H9 (cell line): ENCODE data around the gene SLC14A1. TPM values are rescaled to one million over a fixed set of nuclear protein-coding genes. Genes with fewer than 3 reads are reported as not detected.

Experiments
- DNase-seq: peaks from one replicate; pipeline ENCODE4 v3.0.0-alpha.2; 2017
- H2AFZ ChIP-seq: one replicate; pipeline ENCODE4 v1.6.1; 2013; ENCODE audit warnings: mild to moderate bottlenecking, low read length, control low read depth, moderate library complexity
- H2AK5ac ChIP-seq: 2 replicates; pipeline ENCODE4 v1.6.1; 2013; ENCODE audit warnings: low read length, control low read depth, mixed read lengths; ENCODE audit not compliant: insufficient read length
- H2BK120ac ChIP-seq: one replicate; pipeline ENCODE4 v1.6.1; 2013; ENCODE audit warnings: low read depth, mild to moderate bottlenecking, low read length, control low read depth, inconsistent platforms; ENCODE audit not compliant: poor library complexity, severe bottlenecking
- H2BK12ac ChIP-seq: 2 replicates; pipeline ENCODE4 v1.6.1; 2013; ENCODE audit warnings: low read length, control low read depth, mixed read lengths, low read depth; ENCODE audit not compliant: insufficient read length
- H2BK15ac ChIP-seq: 2 replicates; pipeline ENCODE4 v1.6.1; 2013; ENCODE audit warnings: low read depth, low read length, control low read depth
- H2BK20ac ChIP-seq: one replicate; pipeline ENCODE4 v1.6.1; 2013; ENCODE audit warnings: low read depth, mild to moderate bottlenecking, low read length, control low read depth, inconsistent platforms; ENCODE audit not compliant: poor library complexity, severe bottlenecking
- H2BK5ac ChIP-seq: 2 replicates; pipeline ENCODE4 v1.6.1; 2013; ENCODE audit warnings: low read length, control low read depth, mixed read lengths; ENCODE audit not compliant: insufficient read length
- H3K14ac ChIP-seq: 2 replicates; pipeline ENCODE4 v1.6.1; 2013; ENCODE audit warnings: low read length, control low read depth; ENCODE audit not compliant: insufficient read depth
- H3K18ac ChIP-seq: 2 replicates; pipeline ENCODE4 v1.6.1; 2013; ENCODE audit warnings: low read depth, mild to moderate bottlenecking, mixed read lengths, low read length, control low read depth; ENCODE audit not compliant: insufficient read length
- H3K23ac ChIP-seq: 2 replicates; pipeline ENCODE4 v1.6.1; 2013; ENCODE audit warnings: low read length, control low read depth, mixed read lengths, low read depth; ENCODE audit not compliant: insufficient read length
- H3K23me2 ChIP-seq: 2 replicates; pipeline ENCODE4 v1.6.1; 2013; ENCODE audit warnings: low read depth, mild to moderate bottlenecking, mixed read lengths, low read length, control low read depth; ENCODE audit not compliant: insufficient read length, poor library complexity, severe bottlenecking
- H3K27ac ChIP-seq: 2 replicates; pipeline ENCODE4 v1.5.1; 2013; ENCODE audit warnings: low read length, control low read depth, mixed read lengths, low read depth; ENCODE audit not compliant: insufficient read length
- H3K27me3 ChIP-seq: 2 replicates; pipeline ENCODE4 v1.6.1; 2013; ENCODE audit warnings: low read length, control low read depth, inconsistent platforms; ENCODE audit not compliant: insufficient read depth
- H3K4ac ChIP-seq: 2 replicates; pipeline ENCODE4 v1.6.1; 2013; ENCODE audit warnings: low read depth, mild to moderate bottlenecking, control low read depth, inconsistent platforms, low read length, moderate library complexity
- H3K4me1 ChIP-seq: 2 replicates; pipeline ENCODE4 v1.6.1; 2013; ENCODE audit warnings: low read length, control low read depth, inconsistent platforms; ENCODE audit not compliant: insufficient read depth
- H3K4me2 ChIP-seq: 2 replicates; pipeline ENCODE4 v1.6.1; 2013; ENCODE audit warnings: low read length, control low read depth, mixed read lengths; ENCODE audit not compliant: insufficient read length, insufficient read depth
- H3K56ac ChIP-seq: 2 replicates; pipeline ENCODE4 v1.6.1; 2013; ENCODE audit warnings: low read depth, mild to moderate bottlenecking, mixed read lengths, low read length, control low read depth; ENCODE audit not compliant: insufficient read length
- H3K79me1 ChIP-seq: 2 replicates; pipeline ENCODE4 v1.6.1; 2013; ENCODE audit warnings: low read depth, mild to moderate bottlenecking, moderate library complexity, low read length, control low read depth, inconsistent platforms; ENCODE audit not compliant: insufficient read depth, poor library complexity, severe bottlenecking
- H3K79me2 ChIP-seq: 2 replicates; pipeline ENCODE4 v1.6.1; 2013; ENCODE audit warnings: low read length, control low read depth, inconsistent platforms; ENCODE audit not compliant: insufficient read depth
- H3K9ac ChIP-seq: 2 replicates; pipeline ENCODE4 v1.6.1; 2013; ENCODE audit warnings: low read length, control low read depth, mixed read lengths; ENCODE audit not compliant: insufficient read length; ENCODE audit errors: extremely low read depth
- H3K9me3 ChIP-seq: one replicate; pipeline ENCODE4 v1.6.1; 2013; ENCODE audit warnings: low read depth, low read length, inconsistent platforms; ENCODE audit not compliant: control insufficient read depth
- H3T11ph ChIP-seq: one replicate; pipeline ENCODE4 v1.6.1; 2013; ENCODE audit warnings: mild to moderate bottlenecking, low read length, control low read depth, inconsistent platforms
- H4K20me1 ChIP-seq: one replicate; pipeline ENCODE4 v1.6.1; 2013; ENCODE audit not compliant: control insufficient read depth, insufficient read length, insufficient read depth
- H4K5ac ChIP-seq: 2 replicates; pipeline ENCODE4 v1.6.1; 2013; ENCODE audit warnings: low read depth, mild to moderate bottlenecking, mixed read lengths, low read length, control low read depth; ENCODE audit not compliant: insufficient read length
- H4K8ac ChIP-seq: replicated peaks from 2 replicates; pipeline ENCODE4 v1.6.1; 2013; ENCODE audit warnings: low read length, control low read depth, mixed read lengths, low read depth; ENCODE audit not compliant: insufficient read length
- H4K91ac ChIP-seq: 2 replicates; pipeline ENCODE4 v1.6.1; 2013; ENCODE audit warnings: low read depth, mild to moderate bottlenecking, moderate library complexity, mixed read lengths, low read length, control low read depth; ENCODE audit not compliant: insufficient read length
- H3K27ac Mint-ChIP-seq, 3 experiments: 2 replicates in 2 of 3; 3 replicates in 1 of 3; pipeline ENCODE4 v1.8.0; 2020 to 2021; ENCODE audit warnings: mixed read lengths in 3 of 3, mild to moderate bottlenecking in 1 of 3, moderate library complexity in 1 of 3
- H3K27me3 Mint-ChIP-seq: 2 replicates; pipeline ENCODE4 v1.8.0; 2021; ENCODE audit warnings: low read depth, mild to moderate bottlenecking, moderate library complexity, mixed read lengths
- H3K36me3 Mint-ChIP-seq, 3 experiments: 2 replicates in 2 of 3; 3 replicates in 1 of 3; pipeline ENCODE4 v1.8.0; 2020 to 2021; ENCODE audit warnings: low read depth in 3 of 3, mixed read lengths in 3 of 3; ENCODE audit not compliant: insufficient read depth in 1 of 3
- H3K4me1 Mint-ChIP-seq, 2 experiments: 2 replicates each; pipeline ENCODE4 v1.8.0; 2020; ENCODE audit warnings: mixed read lengths in 2 of 2
- H3K4me3 Mint-ChIP-seq, 2 experiments: 2 replicates in 1 of 2; 3 replicates in 1 of 2; pipeline ENCODE4 v1.8.0; 2020 to 2021; ENCODE audit warnings: mild to moderate bottlenecking in 2 of 2, mixed read lengths in 2 of 2, moderate library complexity in 1 of 2
- H3K9me3 Mint-ChIP-seq, 2 experiments: 2 replicates in 1 of 2; 3 replicates in 1 of 2; pipeline ENCODE4 v1.8.0; 2020; ENCODE audit warnings: mild to moderate bottlenecking in 2 of 2, mixed read lengths in 2 of 2, moderate library complexity in 1 of 2
- WGBS: extraction: QIAGEN DNeasy Blood & Tissue Kit; methylation state at CpG from one replicate; pipeline ENCODE4 v1.1.7; 2013; ENCODE audit warnings: missing lambda C conversion rate, low lambda C conversion rate, mixed read lengths; ENCODE audit not compliant: insufficient read length; ENCODE audit errors: extremely low coverage; 5-methylcytosine and 5-hydroxymethylcytosine counted together
- total RNA-seq: library from RNA; stranded (reverse); gene quantifications from 2 replicates; pipeline ENCODE4 v1.2.1, GENCODE V29; 2021
- TF ChIP-seq, protein P1 (sequence below): fragments of 200-600 bp; sonication (generic); conservative IDR thresholded peaks from 3 replicates; pipeline ENCODE4 v1.8.0; 2021; ENCODE audit warnings: antibody characterized with exemption, mild to moderate bottlenecking

SLC14A1 gene
- total RNA-seq, 1 experiment from 2014 or later = not detected

GRCh38 chr18:45680066-45680690, 43.8 kb upstream of the SLC14A1 start:
- Histone ChIP-seq H2BK5ac (no peak overlapping the region), H4K5ac (no peak overlapping the region), H3K4ac (no peak overlapping the region), H2AK5ac (no peak overlapping the region), H3K27me3 (no peaks in the 10 kb centered on the region), H3K9me3 (no peaks in the 10 kb centered on the region), H3K9ac (no peak overlapping the region), H2BK15ac (no peak overlapping the region), H3K27ac (no peak overlapping the region), H4K91ac (no peak overlapping the region), H2AFZ (no peak overlapping the region), H3K23ac (no peak overlapping the region), H3K14ac (no peak overlapping the region), H3K18ac (no peak overlapping the region), H4K8ac (no peak overlapping the region), H3K56ac (no peak overlapping the region), H2BK12ac (no peak overlapping the region), H2BK120ac (no peak overlapping the region), H4K20me1 (no peaks in the 10 kb centered on the region), H3K23me2 (no peaks in the 10 kb centered on the region), H3K79me2 (no peaks in the 10 kb centered on the region), H3K79me1 (no peaks in the 10 kb centered on the region), H3K4me2 (no peak overlapping the region), H2BK20ac (no peak overlapping the region), H3K4me1 (no peaks in the 10 kb centered on the region), H3T11ph (no peak overlapping the region)
- Mint-ChIP-seq H3K27ac (no peak overlapping the region), H3K4me1 (peaks cover 2 to 3% of the 10 kb centered on the region in 2 experiments; a peak in 2 of 4 replicates), H3K36me3 (no peaks in the 10 kb centered on the region), H3K9me3 (no peaks in the 10 kb centered on the region), H3K27me3 (no peaks in the 10 kb centered on the region), H3K4me3 (no peak overlapping the region)
- TF ChIP-seq, protein P1, sequence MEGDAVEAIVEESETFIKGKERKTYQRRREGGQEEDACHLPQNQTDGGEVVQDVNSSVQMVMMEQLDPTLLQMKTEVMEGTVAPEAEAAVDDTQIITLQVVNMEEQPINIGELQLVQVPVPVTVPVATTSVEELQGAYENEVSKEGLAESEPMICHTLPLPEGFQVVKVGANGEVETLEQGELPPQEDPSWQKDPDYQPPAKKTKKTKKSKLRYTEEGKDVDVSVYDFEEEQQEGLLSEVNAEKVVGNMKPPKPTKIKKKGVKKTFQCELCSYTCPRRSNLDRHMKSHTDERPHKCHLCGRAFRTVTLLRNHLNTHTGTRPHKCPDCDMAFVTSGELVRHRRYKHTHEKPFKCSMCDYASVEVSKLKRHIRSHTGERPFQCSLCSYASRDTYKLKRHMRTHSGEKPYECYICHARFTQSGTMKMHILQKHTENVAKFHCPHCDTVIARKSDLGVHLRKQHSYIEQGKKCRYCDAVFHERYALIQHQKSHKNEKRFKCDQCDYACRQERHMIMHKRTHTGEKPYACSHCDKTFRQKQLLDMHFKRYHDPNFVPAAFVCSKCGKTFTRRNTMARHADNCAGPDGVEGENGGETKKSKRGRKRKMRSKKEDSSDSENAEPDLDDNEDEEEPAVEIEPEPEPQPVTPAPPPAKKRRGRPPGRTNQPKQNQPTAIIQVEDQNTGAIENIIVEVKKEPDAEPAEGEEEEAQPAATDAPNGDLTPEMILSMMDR = no peak
- no peak for DNase-seq
- no CpG with 5 or more reads among the region's 6 CpGs for WGBS
